OCI-LY7 (cell line): ENCODE data around the gene HEATR5A.
"Not testable (repeated sequence)": the region's sequence is repeated elsewhere in the genome, so short reads cannot be mapped to it uniquely, and the experiment has no call there.

Source experiments
- EZH2phosphoT487 ChIP-seq: fragments of 200-600 bp; sonication (generic); IDR thresholded peaks from 2 replicates; pipeline ENCODE4 v1.6.1; 2018; ENCODE audit warnings: low read depth, borderline replicate concordance, mild to moderate bottlenecking, mixed run types, antibody characterized with exemption, low read length, moderate library complexity, mixed read lengths
- TF ChIP-seq, protein P1 (sequence below): fragments of 200-600 bp; sonication (generic); conservative IDR thresholded peaks from 2 replicates; pipeline ENCODE4 v1.5.1; 2014; ENCODE audit warnings: mild to moderate bottlenecking, antibody characterized with exemption, low read length, moderate library complexity, mixed read lengths

DNA sequence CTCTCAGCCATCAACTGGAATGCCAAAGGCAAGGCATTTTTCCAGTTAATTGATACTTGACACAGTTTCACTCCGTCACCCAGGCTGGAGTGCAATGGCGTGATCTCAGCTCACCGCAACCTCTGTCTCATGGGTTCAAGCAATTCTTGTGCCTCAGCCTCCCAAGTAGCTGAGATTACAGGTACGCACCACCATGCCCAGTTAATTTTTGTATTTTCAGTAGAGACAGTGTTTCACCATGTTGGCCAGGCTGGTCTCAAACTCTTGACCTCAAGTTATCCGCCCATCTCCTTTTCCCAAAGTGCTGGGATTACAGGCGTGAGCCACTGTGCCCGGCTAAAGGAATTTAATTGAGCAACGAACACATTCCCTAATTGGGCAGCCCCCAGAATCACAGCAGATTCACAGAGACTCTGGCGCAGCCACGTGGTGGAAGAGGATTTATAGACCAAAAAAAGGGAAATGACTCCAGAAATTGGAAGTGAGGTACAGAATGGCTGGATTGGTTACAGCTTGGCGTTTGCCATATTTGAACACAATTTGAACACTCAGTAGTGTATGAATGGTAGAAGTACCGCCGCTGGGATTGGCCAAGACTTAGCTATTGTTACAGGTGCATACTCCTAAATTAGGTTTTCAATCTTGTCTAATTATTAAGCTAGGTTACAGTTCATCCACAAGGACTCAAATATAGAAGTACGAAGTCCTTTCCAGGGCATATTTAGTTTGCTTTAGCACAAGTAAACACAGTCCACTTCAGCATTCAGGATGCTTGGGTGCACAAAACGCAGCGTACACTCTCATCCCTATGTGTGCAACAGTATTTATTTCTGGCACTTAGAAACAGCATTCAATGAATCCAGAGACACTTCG, 162.6 kb downstream of the HEATR5A start:
- TF ChIP-seq, protein P1, sequence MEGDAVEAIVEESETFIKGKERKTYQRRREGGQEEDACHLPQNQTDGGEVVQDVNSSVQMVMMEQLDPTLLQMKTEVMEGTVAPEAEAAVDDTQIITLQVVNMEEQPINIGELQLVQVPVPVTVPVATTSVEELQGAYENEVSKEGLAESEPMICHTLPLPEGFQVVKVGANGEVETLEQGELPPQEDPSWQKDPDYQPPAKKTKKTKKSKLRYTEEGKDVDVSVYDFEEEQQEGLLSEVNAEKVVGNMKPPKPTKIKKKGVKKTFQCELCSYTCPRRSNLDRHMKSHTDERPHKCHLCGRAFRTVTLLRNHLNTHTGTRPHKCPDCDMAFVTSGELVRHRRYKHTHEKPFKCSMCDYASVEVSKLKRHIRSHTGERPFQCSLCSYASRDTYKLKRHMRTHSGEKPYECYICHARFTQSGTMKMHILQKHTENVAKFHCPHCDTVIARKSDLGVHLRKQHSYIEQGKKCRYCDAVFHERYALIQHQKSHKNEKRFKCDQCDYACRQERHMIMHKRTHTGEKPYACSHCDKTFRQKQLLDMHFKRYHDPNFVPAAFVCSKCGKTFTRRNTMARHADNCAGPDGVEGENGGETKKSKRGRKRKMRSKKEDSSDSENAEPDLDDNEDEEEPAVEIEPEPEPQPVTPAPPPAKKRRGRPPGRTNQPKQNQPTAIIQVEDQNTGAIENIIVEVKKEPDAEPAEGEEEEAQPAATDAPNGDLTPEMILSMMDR, result not testable (repeated sequence)
- TF ChIP-seq EZH2phosphoT487, result not testable (repeated sequence)
